GM12874 (cell line): Measurements from ENCODE around the gene DNAAF2.
A peak's percentile ranks its signal among the peaks of the same experiment; 100 is the strongest.

Experiments
- TF ChIP-seq, protein P1 (sequence below): IDR thresholded peaks from 2 replicates; pipeline ENCODE4 v1.5.1; 2011; ENCODE audit warnings: low read depth, mild to moderate bottlenecking, control low read depth, low read length, moderate library complexity; ENCODE audit not compliant: insufficient read depth

Gene DNAAF2, protein sequence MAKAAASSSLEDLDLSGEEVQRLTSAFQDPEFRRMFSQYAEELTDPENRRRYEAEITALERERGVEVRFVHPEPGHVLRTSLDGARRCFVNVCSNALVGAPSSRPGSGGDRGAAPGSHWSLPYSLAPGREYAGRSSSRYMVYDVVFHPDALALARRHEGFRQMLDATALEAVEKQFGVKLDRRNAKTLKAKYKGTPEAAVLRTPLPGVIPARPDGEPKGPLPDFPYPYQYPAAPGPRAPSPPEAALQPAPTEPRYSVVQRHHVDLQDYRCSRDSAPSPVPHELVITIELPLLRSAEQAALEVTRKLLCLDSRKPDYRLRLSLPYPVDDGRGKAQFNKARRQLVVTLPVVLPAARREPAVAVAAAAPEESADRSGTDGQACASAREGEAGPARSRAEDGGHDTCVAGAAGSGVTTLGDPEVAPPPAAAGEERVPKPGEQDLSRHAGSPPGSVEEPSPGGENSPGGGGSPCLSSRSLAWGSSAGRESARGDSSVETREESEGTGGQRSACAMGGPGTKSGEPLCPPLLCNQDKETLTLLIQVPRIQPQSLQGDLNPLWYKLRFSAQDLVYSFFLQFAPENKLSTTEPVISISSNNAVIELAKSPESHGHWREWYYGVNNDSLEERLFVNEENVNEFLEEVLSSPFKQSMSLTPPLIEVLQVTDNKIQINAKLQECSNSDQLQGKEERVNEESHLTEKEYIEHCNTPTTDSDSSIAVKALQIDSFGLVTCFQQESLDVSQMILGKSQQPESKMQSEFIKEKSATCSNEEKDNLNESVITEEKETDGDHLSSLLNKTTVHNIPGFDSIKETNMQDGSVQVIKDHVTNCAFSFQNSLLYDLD

DNA sequence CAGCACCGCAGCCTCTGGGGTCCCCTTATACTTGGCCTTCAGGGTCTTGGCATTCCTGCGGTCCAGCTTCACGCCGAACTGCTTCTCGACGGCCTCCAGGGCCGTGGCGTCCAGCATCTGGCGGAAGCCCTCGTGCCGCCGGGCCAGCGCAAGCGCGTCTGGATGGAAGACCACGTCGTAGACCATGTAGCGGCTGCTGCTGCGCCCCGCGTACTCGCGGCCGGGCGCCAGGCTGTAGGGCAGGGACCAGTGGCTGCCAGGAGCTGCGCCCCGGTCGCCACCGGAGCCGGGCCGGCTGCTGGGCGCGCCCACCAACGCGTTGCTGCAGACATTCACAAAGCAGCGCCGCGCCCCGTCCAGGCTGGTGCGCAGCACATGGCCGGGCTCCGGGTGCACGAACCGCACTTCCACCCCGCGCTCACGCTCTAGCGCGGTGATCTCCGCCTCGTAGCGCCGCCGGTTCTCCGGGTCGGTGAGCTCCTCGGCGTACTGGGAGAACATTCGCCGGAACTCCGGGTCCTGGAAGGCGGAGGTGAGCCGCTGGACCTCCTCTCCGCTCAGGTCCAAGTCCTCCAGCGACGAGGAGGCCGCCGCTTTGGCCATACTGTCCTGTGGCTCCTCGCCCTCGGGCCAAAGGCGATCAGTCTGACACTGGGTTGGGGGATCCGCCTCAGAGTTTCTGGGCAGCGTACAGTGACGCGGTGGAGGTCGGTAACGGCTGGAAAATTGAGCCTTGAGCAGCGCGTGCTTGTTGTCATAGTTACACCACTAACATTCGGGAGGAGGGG, at the start of gene DNAAF2:
DNAAF2 (minus strand) TSS at position 698 of the 788 bp plus-strand sequence; CDS start at position 603, 95 bp downstream.
- TF ChIP-seq, protein P1, sequence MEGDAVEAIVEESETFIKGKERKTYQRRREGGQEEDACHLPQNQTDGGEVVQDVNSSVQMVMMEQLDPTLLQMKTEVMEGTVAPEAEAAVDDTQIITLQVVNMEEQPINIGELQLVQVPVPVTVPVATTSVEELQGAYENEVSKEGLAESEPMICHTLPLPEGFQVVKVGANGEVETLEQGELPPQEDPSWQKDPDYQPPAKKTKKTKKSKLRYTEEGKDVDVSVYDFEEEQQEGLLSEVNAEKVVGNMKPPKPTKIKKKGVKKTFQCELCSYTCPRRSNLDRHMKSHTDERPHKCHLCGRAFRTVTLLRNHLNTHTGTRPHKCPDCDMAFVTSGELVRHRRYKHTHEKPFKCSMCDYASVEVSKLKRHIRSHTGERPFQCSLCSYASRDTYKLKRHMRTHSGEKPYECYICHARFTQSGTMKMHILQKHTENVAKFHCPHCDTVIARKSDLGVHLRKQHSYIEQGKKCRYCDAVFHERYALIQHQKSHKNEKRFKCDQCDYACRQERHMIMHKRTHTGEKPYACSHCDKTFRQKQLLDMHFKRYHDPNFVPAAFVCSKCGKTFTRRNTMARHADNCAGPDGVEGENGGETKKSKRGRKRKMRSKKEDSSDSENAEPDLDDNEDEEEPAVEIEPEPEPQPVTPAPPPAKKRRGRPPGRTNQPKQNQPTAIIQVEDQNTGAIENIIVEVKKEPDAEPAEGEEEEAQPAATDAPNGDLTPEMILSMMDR: no peak

GRCh38 chr14:49679271-49679670, 44.2 kb upstream of the DNAAF2 start:
- TF ChIP-seq, protein P1: no peak

DNA sequence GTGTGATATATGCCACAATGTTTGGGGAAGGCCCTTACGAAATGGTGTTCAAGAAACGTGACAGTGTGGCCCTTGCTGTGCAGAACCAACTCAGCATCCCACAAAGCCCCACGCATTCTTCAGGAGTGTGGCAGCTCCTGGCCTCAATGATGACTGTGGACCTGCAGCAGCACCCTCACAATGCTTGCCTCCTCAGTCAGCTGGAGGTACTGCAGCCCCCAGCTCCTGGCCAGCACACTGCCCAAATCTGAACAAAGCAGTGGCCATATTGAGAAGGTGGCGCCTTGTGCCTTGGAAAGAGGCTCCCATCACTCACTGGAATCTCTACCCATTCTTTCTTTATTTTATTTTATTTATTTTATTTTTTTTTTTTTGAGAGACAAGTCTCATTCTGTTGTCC, 42.6 kb upstream of the DNAAF2 start:
- TF ChIP-seq, protein P1: peak; percentile 22; the same call in 1 of the 2 replicates

GRCh38 chr14:49673586-49673985, 38.5 kb upstream of the DNAAF2 start:
- TF ChIP-seq, protein P1: no peak

GRCh38 chr14:49670475-49670874, 35.4 kb upstream of the DNAAF2 start:
- TF ChIP-seq, protein P1: no peak

GRCh38 chr14:49659526-49660455, 24.7 kb upstream of the DNAAF2 start:
- TF ChIP-seq, protein P1: no peak
